Activated CD8-positive, alpha-beta memory T cell treated with anti-CD3 and anti-CD28 coated beads, Interleukin-2, amount 50 U/mL, for 1 hour (primary cell): ENCODE results near the gene FIGN.

ENCODE experiments used
- DNase-seq: peaks from one replicate; pipeline ENCODE4 v3.0.0-alpha.2; 2020; ENCODE audit errors: extremely low read depth

Gene FIGN

DNA sequence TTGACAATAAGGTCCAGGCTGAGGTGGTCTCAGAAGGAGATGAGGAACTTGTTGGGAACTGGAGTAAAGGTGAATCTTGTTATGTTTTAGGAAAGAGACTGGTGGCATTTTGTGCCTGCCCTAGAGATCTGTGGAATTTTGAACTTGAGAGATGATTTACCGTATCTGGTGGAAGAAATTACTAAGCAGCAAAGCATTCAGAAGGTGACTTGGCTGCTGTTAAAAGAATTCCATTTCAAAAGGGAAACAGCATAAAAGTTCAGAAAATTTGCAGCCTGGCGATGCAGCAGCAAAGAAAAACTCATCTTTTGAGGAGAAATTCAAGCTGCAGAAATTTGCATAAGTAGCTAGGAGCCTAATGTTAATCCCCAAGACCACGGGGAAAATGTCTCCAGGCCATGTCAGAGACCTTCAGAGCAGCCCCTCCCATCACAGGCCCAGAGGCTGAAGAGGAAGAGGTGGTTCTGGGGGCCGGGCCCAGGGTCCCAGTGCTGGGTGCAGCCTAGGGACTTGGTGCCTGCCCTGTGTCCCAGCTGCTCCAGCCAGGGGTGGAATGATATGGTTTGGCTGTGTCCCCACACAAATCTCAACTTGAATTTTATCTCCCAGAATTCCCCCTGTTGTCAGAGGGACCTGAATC lies 73.5 kb downstream of the FIGN start:
- DNase-seq = no peak

DNA sequence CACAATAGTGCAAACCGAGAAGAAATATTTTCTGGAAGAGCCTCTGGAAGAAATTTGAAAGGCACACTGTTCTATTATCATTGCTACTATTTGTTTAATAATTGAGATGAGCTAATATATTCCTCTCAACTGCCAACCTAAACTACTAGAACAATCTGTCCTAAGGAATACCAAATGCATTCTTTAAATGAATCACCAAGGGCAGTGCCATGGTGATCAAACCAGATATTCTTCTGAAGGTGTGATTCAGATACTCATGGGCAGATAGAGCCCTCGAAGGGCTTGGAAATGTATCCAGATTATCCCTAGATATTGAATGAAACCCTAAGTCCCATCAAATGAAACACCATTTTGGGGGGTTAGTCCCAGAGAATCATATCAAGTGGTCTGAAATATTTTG lies 76.6 kb downstream of the FIGN start:
- DNase-seq = no peak

- DNase-seq = no peak
These were observed 77.3 kb downstream of the FIGN start for GRCh38 chr2:163658556-163658955.

- no peak for DNase-seq
These were observed 78.5 kb downstream of the FIGN start for GRCh38 chr2:163657281-163657656.

DNA sequence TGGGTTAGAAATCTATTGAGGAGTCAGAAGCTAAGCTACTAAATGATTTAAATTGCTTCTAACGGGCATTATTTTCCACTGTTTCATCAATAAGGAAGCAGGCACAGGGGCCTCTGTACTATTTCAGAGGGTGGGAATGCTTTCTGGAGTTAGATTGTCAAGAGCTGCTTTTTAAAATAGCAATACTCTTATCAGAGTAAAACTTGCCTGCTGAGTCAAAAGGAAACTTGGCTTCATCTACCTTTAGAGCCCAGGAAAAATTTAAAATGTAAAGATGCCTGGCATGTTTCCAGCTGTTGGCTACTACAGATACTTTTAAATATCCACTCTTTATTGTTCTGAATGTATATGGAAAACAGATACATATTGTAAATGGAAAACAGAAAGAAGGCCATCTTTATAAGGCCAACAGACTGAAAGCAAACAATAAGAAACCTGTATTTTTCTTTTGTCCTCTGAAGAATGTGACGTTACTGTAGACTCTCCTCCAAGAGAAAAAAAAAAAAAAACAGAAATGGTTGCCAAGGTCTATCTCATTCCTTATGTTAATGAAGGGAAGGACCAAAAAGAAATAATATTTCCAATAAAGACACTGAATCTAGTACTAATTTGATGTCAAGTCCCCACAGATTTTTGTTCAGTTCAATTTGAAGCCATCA lies 79.1 kb downstream of the FIGN start:
- no peak for DNase-seq

DNA sequence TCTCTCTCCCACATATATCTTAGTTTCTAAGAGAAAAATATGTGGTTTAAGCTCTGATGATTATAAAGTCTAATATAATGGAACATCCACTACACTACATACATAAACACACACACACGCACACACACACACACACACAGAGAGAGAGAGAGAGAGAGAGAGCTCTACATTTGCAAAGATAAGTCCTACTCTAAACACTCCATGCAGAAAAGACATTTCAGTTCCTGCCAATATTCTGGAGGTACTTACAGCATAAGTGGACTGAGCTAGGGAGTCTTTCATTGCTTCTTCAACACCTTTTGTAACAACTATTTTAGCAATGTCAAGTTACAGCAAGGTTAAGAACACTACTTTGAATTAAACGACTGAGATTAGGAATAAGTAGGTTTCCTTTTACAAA lies 80.1 kb downstream of the FIGN start:
- DNase-seq = no peak

GRCh38 chr2:163652751-163653150 lies 83.1 kb downstream of the FIGN start:
- no peak for DNase-seq

DNA sequence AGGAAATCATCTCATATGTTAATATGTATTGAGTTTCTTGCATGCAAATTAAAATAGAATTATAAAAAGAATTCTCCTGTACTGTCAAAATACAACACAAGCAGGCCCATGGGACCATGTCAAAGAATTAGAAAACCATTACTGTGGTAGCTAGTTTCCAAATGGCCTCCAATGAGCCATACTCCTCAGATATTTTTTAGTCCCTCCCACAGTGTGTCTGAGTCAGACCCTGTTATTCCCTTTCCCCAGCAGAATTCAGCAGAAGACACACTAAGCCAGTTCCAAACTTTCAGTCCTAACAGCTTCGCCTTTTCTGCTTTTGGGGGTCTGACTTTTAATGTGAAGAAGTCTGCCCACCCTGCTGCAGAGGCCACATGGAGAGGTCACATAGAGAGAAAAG lies 86.7 kb downstream of the FIGN start:
- no peak for DNase-seq

DNA sequence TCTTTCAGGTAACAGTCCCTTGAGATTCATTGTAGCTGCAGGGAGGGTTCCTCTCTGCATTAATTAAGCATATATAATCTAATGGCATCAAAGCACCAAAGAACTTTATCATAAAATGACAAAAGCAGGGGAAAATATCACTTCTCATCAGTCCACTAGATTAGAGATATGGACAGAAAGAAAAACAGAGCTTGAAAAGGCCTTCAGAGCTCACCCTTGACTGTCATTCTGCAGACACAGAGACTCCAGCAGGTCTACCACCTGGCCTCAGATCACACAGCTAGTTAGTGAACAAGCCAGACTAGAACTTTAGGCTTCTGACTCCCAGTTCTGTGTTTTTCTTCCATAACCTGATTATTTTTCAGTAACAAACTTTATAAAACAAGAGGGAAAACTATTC lies 88.5 kb downstream of the FIGN start:
- DNase-seq = no peak

DNA sequence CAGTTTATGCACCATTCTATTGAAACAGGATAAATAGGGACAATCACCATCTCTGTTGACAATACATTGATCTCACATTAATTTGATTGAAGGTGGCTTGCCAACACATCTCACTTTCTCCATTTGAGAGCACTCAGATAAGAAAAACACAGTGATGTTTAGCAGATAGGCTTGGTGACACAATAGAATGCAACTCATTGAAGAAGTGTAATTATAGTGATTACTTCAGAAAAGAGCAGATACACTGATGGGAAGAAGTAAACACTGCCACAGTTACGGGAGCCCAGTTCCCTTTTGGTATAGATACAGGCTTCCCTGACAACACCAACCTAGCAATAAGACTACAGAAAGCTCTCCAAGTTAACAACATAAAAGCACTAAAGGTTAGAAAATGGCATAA lies 89.1 kb downstream of the FIGN start:
- DNase-seq = no peak

GRCh38 chr2:163644238-163644637 lies 91.6 kb downstream of the FIGN start:
- no peak for DNase-seq

DNA sequence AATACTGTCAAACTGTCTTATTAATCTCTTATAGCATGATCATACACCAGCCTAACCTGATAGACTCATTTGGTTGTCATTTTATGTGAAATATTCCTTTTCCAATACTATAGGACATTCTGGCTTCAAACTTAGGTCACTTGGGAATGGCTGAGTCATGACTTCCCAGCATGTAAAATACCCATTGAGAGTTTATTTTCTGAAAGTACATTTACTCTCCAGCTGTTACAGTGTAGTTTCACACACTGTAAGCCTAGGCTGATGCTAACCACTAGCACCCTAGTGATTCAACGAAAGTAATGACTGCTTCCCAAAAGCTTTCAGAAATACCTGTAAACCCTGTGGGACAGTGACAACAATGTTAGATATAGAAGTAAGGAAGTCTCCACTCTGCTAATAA lies 93.8 kb downstream of the FIGN start:
- no peak for DNase-seq

GRCh38 chr2:163640542-163641193 lies 95.1 kb downstream of the FIGN start:
- no peak for DNase-seq

DNA sequence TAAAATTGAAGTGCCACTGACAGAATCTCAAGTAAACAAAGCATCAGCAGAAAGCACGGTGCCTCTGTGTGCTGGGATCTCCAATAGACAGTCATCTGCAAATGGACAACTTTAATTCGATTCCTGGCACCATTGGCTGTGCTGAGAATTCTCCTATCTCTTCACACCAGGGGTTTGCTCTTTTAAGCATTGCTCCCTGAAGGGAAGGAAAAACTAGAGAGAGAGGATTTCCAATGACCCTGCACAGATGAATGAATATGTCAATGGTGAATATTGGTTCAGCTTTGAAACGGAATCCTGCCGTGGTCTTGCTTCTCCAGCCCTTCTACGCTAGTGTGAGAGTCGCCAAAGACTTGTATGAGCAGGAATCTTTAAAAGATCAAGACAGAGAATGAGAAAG lies 97.9 kb downstream of the FIGN start:
- DNase-seq = no peak

DNA sequence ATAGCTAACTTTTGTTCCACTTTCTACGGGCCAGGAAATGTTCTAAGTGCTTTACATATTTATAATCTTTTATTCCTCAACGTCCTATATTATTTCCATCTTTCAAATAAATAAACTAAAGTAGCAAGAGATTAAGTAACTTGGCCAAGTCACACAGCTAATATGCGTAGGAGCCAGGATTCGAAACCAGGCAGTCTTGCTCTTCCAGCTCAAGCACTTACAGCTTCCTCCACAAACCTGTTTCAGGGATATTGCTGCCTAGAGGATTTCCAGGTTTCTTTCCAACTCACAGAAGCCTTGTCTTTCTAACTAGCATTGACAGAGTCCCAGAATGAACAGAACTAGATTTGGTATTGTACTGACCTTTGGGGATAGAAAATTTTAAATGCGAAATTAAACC lies 102.5 kb downstream of the FIGN start:
- DNase-seq = no peak

- no peak for DNase-seq
These were observed 105.0 kb downstream of the FIGN start for GRCh38 chr2:163630836-163631235.

- no peak for DNase-seq
These were observed 109.1 kb downstream of the FIGN start for GRCh38 chr2:163626639-163627109.

- DNase-seq = no peak
These were observed 109.6 kb downstream of the FIGN start for GRCh38 chr2:163626208-163626607.

DNA sequence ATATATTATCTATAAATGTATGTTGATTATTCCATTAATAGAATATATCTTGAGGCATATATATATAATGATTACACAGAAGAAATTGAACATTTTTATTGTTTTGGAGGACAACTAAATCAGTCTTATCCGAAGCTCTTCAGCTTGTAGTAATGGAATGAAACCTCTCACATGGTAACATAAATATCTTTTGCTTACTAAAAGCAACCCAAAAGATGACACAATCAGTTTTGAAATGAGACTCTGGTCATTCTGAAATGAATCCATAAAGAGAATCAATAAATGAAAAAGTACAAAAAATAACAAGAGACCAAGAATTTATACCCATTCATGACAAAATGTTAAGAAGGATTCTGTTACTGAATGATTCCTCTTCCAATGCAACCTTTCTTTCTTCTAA lies 110.2 kb downstream of the FIGN start:
- no peak for DNase-seq

DNA sequence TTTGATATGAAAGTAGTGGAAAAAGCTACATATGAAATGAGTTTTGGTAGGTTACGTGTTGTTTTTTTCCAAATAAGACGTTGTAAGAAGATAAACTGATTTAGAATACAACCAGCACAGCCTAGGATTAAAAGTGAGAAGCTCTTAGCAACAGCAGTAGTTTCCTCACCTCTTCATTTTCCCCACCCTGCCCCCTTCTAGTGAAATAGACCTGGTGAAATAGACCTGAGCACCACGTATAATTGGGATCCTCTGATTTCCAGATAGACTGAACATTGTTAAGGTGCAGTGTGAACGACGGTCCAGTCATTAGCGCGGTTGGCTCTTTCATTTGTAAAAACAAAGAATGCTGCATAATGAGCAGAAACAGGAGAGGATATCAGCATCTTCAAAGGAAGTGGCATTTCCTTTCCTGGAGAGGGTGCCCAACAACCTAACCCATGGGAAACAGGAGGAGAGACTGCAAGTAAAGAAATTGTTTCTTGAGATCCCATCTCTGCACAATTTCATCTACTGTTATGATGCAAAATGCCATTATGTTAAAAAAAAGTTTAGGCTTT lies 114.3 kb downstream of the FIGN start:
- DNase-seq = no peak

DNA sequence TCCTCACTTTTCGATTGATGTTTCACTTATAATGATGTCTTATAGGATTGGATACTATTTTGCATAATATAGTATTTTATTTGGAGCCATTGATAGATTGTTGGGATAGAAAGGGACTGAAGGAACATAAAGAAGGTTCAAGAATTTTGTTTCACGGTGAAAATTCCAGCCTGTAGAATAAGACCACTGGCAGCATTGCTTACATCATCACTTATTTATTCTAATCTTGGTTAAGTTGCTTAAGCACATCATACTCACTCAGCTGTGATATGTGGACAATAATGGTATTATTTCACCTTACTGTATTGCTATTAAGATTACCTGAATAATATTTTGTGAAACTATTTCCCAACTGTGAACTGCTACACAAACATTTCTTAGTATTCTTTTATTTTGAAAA lies 118.3 kb downstream of the FIGN start:
- DNase-seq = no peak

GRCh38 chr2:163613266-163613731 lies 122.5 kb downstream of the FIGN start:
- no peak for DNase-seq

- no peak for DNase-seq
These were observed 123.5 kb downstream of the FIGN start for GRCh38 chr2:163612332-163612731.
